Measurements from ENCODE around the gene PPFIBP2.

PPFIBP2 gene

GRCh38 chr11:7555052-7555699 is 41.4 kb downstream of the PPFIBP2 start:
- no peak for DNase-seq

DNA sequence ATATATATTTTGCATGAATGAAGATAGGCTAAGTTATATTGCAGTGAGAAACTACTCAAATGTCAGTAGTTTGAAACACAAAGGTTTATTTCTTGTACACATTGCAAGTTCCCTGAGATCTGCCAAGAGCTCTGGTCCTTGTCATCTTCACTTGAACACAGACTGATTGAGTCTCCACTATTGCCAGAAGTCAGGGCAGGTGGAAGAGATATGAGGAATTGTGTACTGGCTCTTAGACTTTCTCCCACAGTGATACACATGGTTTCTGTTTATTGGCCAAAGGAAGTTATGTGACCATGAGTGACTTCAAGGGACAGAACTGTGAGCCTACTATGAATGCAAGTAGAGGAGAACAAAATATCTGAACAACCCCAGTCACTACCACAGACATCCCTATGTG is 44.2 kb downstream of the PPFIBP2 start:
- no peak for DNase-seq

DNA sequence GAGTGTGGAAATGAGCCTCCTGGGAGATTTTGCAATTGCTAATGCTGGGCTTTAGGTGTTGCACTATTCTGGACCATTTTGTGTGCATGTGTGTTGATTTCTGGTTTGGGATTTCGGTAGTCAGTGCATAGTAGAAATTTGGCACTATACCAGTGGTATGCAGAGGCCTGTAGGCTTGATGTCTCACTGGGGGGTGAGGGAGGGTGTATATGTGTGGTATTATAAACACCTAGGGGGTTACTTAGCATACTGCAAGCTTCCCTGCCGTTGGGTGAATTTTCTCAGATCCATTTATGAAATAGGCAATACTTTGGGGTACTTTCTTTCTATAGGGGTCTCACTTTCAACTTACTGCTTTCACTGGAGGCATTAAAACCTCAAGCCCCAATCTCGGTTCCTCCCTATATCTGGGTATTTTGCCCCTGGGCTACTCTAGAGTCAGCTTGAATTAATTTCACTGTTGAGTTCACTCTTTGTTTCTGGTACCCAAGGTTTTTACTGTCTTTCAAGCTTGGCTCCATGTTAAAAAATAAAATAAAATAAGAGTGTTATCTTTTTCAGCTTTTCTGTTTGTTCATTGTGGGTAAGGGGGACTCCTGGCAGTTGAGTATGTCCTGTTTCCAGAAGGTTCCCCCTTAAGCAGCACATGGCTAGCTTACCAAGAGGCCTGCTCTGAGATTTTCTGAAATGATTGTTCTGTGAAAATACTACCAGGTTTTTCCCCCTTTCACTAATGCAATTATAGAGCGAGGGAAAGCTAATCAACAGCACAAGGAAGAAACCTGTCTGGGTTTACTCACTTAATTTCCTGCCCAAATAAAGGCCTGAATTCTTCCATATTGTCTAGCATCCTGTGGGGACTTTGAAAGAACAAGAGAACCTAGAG is 45.8 kb downstream of the PPFIBP2 start:
- no peak for DNase-seq

- DNase-seq: no peak
Observed at GRCh38 chr11:7561562-7561961, 47.8 kb downstream of the PPFIBP2 start.

DNA sequence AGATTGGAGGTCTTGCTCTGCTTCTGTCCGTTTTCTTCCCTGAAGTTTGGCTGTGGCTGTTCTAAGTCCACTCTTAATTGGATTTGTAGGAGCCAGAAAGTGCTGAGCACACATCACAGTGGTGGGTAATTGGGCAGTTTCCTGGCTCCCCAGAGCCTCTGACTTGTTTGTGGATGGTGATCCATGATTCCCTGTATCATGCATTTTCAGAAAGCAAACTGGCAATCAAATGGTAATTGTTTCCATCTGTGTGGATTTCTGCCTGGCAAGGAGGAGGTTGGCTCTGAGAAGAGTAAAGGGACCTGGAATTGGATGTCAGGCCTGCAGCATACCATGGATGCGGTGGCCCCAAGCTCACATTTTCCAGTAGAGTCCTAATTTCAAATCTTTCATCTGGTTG is 49.5 kb downstream of the PPFIBP2 start:
- no peak for DNase-seq

- no peak for DNase-seq
Observed at GRCh38 chr11:7564803-7565202, 51.0 kb downstream of the PPFIBP2 start.

DNA sequence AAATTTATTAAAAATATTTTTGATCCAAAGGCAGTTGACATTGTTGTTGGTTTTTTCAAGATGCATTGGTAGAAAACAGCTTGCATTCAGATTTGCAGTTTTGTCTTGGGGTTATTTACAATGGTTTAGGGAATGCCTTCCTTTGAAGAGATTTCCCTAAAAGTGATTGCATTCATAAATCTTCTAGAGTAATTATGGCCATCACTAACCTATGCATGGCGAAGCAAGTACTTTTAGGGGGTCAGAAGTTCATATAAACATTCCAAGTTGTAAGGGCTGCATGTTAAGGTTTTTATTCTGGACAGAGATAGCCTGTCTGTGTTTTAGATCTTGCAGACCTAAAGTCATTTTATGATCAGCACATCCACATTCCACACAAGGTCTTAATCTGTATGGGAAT is 53.5 kb downstream of the PPFIBP2 start:
- DNase-seq: no peak

DNA sequence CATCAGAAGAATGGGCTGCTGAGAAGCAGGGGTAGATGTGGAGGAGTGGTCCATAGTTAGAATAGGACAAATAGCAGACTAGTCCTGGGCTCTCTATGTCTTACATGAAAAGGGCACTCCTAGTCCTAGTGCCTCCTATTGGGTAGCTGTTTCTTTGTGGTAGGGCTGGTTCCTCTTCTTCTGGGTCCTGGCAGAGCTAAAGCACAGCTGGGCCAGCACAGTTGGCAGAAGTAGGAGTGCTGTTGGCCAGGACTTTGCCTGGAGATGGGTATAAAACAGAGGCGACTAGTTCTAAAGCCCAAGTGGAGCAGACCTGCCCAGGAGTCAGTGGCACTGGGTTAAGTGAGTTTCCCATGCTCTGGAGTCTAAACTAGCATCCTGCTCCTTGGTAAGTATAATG is 55.2 kb downstream of the PPFIBP2 start:
- DNase-seq: no peak

DNA sequence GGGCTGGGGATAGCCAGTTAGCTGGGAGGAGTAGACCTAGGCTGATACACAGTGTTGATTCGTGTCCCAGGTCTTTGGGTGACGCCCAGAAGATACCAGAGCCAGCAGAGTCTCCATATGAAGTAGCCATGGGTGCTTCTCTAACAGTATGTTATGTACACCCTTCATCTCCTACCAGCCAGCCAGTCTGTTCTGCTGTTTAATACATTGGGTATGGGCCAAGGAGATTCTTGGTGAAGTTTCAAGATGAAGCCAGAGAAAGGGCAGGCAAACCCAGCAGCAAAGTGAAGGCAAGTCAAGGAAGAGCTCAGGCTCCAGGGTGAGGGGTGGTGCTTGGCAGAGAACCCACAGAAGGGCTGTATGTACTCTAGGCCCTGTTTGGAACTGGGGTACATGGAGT is 56.4 kb downstream of the PPFIBP2 start:
- no peak for DNase-seq

DNA sequence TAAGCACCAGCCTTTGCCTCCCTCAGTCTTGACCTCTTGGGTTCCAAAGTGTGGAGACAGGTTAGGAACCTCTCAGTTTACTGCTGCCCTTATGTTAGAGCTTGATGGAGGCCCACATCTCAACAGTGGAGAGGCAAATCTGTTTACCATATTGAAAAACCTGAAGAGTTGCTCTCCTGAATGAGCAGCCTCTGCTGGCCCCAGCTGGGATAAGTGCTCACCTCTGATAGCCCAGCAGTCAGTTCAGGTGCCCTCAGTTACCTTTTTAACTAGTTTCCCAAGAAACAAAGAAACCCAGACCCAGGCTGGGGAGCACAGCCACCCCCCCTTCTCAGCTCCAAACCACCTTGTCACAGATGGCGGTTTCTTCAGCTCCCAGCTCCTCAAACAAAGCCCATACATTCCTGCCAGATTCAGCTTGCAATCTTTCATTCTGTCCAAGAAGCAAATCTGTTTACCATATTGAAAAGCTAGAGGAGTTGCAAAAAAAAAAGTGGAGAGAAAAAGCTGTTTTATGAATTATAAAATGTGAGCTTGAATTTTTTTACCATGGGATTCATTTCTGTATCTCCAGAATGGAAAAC is 57.2 kb downstream of the PPFIBP2 start:
- no peak for DNase-seq

DNA sequence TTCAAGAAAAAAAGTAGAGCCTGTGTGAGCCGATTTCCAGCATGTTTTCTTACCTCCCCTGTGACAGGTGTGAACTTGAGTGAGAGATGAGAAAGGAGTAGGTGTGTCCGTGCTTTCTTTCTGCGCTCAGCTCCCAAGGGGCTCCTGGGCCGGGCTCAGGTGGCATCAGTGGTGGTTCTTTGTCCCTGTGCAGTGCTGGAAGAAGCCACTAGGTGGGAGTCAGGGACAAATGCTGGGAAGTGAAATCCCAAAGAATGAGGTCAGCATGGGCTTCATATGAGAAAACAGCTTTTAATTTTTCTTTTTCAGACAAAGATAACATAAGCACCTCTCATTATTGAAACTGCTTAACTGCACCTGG is 57.8 kb downstream of the PPFIBP2 start:
- peak; percentile 31 for DNase-seq

DNA sequence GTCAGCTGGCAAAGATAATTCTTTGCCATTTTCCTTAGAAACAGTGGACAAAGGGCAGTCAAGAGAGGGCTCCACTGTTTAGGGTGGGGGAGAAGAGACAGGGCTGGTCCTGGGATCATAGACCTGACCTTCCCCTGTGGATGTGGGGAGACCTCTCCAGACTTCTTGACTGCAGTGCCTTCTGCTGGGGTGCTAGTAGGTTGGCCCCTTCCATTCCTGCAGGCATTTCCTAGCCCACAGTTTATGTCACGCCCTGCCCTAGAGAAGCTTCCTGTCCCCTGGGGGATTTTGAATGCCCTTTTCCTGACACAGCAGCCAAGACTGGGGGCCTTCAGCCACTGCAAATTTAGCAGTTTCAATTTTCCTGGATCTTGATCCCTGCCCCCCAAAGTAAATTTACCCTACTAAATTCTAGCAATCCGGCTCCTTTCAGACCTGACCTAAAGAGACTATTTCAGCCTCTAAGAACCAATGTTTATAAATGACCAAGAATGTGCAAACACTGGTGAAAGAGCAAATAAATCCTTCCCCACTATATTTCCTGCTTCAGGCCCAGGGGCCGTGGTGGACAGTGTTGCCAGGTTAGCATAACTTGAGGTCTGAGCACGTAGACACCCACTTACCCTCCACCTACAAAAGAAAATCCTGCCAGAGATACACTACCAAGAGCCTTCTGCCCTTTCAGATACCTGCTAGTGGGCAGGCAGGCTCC is 58.4 kb downstream of the PPFIBP2 start:
- DNase-seq: no peak

- DNase-seq: no peak
Observed at GRCh38 chr11:7573193-7573557, 59.4 kb downstream of the PPFIBP2 start.

DNA sequence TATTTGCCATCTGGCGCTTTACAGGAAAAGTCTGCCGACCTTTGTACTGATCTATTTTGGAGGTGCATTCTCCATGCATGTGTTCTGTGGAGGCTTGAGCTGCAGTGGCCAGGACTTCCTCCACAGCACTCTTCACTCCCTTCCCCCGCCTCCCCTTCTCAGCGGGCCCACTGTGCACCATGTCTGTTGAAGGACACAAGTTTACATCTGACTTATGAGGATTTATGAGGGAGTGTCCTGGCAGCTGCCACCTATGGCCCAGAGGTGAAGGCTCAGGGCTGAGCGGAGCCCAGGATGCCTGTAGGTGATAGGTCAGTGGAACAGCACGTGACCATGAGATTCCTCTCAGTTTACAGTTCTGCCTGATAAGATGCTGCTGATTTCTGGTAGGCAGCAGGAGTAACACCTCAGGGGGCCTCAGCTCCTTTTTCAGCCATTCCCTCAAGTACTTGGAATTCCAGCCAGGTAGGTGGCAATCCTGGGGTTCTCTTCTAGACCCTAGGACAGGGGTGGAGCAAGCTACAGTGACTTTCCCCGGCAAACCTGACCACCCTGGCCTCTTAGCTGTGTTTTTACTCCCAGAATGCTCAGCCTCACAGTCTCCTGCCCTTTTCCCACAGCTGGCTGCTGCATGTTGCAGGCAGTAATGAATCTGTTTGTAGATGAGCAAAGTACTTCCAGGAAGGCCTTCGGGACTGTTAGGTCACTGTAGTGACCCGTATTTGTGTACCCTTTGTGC is 59.9 kb downstream of the PPFIBP2 start:
- no peak for DNase-seq

- no peak for DNase-seq
Observed at GRCh38 chr11:7574491-7575130, 60.8 kb downstream of the PPFIBP2 start.

DNA sequence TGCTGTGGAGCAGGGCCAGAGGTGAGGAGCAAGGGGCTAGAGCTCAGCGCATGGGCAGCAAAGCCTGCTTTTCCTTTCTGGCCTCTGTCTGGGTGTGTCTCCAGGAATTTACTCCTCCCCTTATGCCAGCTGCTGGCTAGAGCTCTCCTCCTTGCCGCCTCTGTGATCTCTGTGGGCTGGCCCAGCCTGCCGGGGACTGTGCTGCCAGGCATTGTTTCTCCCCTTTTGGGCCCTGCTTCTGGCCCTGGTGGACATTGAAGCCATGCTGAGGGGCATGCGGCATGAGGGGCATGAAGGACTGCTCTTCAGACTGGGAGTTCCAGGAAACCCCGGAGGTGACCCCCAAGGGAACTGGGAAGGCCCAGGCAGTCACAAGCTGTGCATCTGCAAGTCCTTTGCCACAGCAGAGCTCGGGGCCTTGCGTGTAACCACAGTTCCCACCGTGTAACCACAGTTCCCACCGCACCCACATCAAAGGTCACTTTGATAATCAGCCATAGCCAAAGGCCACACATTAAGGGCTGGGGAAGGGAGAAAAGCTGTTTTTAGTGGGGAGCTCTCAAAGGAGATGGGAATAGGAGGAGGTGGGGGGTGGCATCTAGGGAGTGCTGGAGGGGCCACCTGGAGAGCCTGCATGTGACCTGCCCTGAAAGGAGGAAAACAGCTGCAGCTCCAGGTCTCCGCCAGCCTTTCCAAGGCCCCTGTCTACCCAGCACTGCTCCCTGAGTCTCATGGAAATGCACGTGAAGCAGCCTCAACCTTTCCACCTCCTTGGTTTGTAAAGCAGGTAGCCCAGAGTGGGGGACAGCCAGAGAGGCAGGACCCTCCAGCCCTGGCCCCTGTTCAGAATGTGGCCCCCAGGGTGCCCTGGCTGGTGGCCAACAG is 62.3 kb downstream of the PPFIBP2 start:
- peak; percentile 53 for DNase-seq

- DNase-seq: no peak
Observed at GRCh38 chr11:7576726-7577290, 63.0 kb downstream of the PPFIBP2 start.

DNA sequence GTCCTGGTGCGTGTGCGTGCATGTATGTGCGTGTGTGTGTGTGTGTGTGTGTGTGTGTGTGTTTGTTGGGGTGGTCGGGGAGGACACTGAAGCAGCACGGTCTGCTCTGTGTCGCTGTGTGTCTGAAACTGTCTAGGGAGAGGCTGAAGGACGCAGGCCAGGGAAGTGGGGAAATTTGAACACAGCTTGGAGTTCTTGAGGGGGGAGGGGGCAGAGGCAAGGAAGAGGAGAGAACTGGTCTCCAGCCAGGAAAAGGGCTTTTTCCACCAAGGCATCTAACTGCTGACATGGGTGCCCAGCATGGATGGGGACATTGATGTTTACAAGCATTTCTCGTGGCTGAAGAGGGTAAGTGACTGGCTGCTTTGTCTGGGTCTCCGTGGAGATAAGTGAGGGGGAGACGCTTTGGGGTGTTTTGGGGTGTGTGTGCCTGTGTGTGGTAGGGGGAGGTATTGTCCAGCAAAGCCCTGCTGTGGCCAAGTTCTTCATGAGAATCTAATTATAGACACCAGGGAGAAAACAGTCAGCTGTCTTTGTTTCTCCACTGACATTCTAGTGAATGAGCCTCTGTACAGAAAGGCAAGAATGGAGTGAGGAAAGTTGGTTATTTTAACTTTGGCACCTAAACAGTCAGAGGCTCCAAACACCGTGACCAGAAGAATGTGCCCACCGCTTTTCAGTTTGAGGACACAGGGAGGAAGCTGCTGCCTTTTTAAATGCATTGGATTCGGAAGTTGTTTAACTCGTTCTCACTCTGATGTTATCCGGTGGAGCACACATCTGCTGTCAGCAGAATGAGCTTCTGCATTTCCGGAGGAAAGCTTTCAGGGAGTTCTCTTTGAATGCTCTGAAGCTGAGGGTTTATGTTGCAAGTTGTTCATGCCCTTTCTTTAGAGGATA is 63.7 kb downstream of the PPFIBP2 start:
- no peak for DNase-seq

DNA sequence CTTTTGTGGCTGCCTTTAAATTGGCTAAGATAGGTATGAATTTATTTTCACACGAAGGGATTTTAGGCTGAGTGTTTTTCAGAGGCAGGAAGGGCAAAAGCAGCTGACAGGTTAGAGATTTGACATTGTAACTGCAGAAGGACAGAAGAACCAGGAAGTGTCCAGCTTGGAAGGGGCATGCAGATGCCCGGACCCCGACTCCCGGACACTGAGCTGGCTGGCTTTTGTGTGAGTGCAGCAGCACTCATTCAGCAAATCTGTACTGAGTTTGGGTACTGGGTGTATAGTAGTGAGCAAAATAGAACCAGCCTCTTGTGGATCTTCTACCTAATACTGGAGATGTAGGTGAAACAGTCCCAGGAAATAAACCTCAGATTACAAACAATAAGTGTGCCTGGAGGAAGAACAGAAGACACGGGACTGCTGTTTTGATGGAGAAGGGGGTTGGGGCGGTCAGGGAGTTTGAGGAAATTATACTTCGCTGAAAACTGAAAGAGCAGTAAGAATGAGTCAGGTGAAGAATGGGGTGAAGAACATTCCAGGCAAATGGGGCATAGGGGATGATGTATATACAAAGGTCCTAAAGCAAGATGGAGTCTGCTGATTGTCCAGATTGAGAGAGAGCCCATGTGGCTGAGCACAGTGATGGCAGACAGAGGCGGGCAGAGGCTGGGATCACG is 64.6 kb downstream of the PPFIBP2 start:
- DNase-seq: no peak

Data from stimulated activated CD4-positive, alpha-beta T cell treated with anti-CD3 and anti-CD28 coated beads, Interleukin-15, amount 100 ng/mL, for 24 hours (primary cell).